ENCODE results near the gene SNED1.

SNED1 gene

GRCh38 chr2:241030333-241030680, 31.9 kb downstream of the SNED1 start:
- ChIA-PET POLR2A (no interaction called here), CTCF (no interaction called here)
- TF ChIP-seq HOXD13 (CRISPR knock-in tag; IDR thresholded peaks at IDR 0.05; ENCODE audit: borderline replicate concordance), result no peak
- no peak for TF ChIP-seq HOXA7 (CRISPR knock-in tag; IDR thresholded peaks at IDR 0.05; ENCODE audit: borderline replicate concordance)
- TF ChIP-seq ZFHX2 (tag by site-specific recombination; conservative IDR thresholded peaks at IDR 0.05), result no peak
- no peak for TF ChIP-seq ZNF664 (tag by site-specific recombination; IDR thresholded peaks at IDR 0.05)
- no peak for TF ChIP-seq ZNF416 (tag by site-specific recombination; IDR thresholded peaks at IDR 0.05)
- TF ChIP-seq ZBTB11 (tag by site-specific recombination; conservative IDR thresholded peaks at IDR 0.05; ENCODE audit: low read depth), result no peak
- no peak for TF ChIP-seq ZNF140 (tag by site-specific recombination; IDR thresholded peaks at IDR 0.05)
- no peak for TF ChIP-seq ZNF623 (tag by site-specific recombination; IDR thresholded peaks at IDR 0.05)
- TF ChIP-seq ZNF302 (tag by site-specific recombination; IDR thresholded peaks at IDR 0.05; ENCODE audit: low read depth), result no peak
- TF ChIP-seq ZNF114 (tag by site-specific recombination; IDR thresholded peaks at IDR 0.05), result no peak
- no peak for TF ChIP-seq ZNF48 (tag by site-specific recombination; IDR thresholded peaks at IDR 0.05)
- no peak for TF ChIP-seq ZBTB49 (tag by site-specific recombination; IDR thresholded peaks at IDR 0.05; ENCODE audit: low read depth)
- TF ChIP-seq ZNF473 (tag by site-specific recombination; IDR thresholded peaks at IDR 0.05), result no peak
- no peak for TF ChIP-seq HIC1 (tag by site-specific recombination; IDR thresholded peaks at IDR 0.05)
- TF ChIP-seq ZNF561 (tag by site-specific recombination; IDR thresholded peaks at IDR 0.05; ENCODE audit: borderline replicate concordance), result no peak
- no peak for TF ChIP-seq ZNF292 (tag by site-specific recombination; IDR thresholded peaks at IDR 0.05; ENCODE audit: borderline replicate concordance, low read depth)
- TF ChIP-seq ZNF148 (tag by site-specific recombination; IDR thresholded peaks at IDR 0.05; ENCODE audit: borderline replicate concordance), result no peak
- no peak for TF ChIP-seq TSHZ1 (tag by site-specific recombination; IDR thresholded peaks at IDR 0.05; ENCODE audit: borderline replicate concordance)
- Histone ChIP-seq H3K27ac (ENCODE audit: extremely low read depth, low read depth, low read length) (no peak overlapping the region), H3K4me3 (ENCODE audit: low read depth, low read length) (no peak overlapping the region), H3K9me3 (ENCODE audit: control insufficient read depth, insufficient read depth, low read depth, low read length) (no peaks in the 10 kb centered on the region; the same call in 1 of the 2 replicates), H3K36me3 (ENCODE audit: control insufficient read depth in 2 of 2, insufficient read depth in 1 of 2, low read length in 2 of 2) (no peaks in the 10 kb centered on the region), H3K4me1 (ENCODE audit: control insufficient read depth, insufficient read depth, low read length) (no peaks in the 10 kb centered on the region)
